Dedifferentiated amniotic fluid mesenchymal stem cell (primary cell): ENCODE data around the gene IFT57.
A peak's percentile ranks its signal among the peaks of the same experiment; 100 is the strongest.
"Not testable (repeated sequence)": the region's sequence is repeated elsewhere in the genome, so short reads cannot be mapped to it uniquely, and the experiment has no call there.

Source experiments
- DNase-seq: peaks from one replicate; pipeline ENCODE4 v3.0.0-alpha.2; 2016; ENCODE audit errors: extremely low spot score

IFT57 gene

DNA sequence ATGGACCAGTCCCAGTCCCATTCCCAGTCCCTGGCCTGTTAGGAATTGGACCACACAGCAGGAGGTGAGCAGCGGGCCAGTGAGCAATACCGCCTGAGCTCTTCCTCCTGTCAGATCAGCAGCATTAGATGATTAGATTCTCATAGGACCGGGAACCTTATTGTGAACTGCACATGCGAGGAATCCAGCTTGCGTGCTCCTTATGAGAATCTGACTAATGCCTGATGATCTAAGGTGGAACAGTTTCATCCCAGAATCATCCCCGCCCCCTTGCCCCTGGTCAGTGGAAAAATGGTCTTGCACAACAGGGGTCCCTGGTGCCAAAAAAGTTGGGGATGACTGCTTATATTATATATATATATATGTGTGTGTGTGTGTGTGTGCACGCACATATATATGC is 63.1 kb downstream of the IFT57 start:
- DNase-seq = no peak

DNA sequence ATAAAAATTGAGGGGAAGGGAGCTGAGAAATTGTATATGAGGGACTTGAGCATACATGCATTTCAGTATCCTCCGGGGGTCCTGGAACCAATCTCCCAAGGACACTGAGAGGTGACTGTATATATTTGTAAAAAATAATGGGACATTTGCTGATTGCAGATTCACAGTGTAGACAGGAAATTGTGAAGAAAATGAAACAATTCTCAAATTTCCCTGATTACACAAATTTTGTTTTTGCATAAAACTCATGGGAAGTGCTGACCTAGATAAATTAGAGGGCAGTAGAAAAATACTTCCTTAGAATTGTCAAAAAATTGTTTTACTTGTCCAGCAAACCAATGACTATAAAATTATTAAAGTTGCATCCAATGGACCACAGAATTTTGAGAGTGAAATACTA is 64.0 kb downstream of the IFT57 start:
- no peak for DNase-seq

DNA sequence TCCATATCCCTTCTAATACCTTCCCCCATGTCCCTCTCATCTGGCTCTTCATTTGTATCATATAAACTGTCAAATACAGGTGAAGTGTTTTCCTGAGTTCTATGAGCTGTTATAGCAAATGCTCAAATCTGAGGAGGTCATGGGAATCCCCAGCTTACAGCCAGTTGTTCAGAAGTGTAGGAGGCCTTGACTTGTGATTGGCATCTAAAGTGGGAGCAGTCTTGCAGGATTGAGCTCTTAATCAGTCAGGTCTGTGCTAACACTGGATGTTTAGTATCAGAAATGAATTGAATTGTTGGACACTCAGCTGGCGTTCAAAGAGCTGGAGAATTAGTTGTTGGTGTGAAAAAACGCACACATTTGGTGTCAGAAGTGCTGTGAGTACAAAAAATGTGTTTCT is 65.0 kb downstream of the IFT57 start:
- DNase-seq = no peak

DNA sequence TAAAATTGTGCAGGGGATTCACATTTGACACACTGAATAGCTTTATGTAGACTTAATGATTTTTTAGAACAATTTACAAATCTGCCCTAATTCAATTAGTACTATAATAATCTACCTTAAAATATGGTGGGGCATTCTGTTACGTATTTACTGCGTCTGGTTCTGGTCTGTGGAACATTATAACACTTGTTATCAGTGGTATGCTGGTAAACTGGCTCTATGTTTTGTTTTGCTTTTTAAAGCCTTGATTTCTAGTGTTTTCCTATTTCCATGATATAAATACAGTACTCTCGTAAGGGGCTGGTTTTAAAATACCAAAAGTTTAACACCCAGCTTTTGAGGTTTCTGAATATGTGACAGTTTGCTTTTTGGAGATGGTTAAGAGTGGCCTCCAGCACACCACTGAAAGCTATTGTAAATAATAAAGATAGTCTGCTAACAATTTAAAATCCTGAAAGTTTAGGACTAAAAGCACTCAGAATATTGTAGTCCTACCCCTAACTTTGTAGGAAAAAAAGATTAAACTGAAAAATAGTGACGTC is 65.8 kb downstream of the IFT57 start:
- no peak for DNase-seq

DNA sequence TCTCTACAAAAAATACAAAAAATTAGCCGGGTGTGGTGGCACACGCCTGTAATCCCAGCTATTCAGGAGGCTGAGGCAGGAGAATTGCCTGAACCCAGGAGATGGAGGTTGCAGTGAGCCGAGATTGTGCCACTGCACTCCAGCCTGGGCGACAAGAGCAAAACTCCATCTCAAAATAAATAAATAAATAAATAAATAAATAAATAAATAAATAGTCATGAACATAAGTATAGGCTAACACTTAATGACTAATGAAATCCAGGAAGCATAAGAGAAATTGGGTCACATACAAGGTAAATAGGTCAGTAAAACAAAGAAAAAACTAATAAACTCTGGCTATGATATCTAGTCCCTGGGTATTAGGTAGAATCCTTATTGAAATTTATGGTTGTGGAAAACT is 66.6 kb downstream of the IFT57 start:
- DNase-seq = not testable (repeated sequence)

DNA sequence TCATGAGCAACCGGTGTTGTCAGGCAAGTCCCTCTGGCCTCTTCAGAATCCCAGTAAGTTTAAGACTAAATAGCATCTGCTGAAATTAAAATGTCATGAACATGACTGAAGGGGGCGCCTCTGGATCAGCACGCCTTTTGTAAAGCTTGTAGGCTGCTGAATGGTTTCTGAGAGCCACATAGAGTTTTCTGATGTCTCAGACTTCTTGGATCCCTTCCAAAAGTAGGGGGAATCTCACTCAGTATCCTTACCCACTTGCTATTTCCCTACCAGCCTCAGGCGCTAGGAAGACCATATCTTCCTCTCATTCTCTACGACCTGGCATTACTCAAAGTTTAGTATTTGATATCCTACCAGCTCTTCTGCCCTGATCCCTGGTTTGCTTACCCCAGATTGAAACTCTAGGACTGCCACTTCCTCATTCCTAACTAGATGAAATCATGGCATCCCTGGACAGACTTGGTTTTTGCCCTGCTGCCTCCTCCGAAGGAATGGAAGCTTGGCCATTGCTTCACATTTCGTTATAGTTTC is 68.7 kb downstream of the IFT57 start:
- peak; percentile 23 for DNase-seq

DNA sequence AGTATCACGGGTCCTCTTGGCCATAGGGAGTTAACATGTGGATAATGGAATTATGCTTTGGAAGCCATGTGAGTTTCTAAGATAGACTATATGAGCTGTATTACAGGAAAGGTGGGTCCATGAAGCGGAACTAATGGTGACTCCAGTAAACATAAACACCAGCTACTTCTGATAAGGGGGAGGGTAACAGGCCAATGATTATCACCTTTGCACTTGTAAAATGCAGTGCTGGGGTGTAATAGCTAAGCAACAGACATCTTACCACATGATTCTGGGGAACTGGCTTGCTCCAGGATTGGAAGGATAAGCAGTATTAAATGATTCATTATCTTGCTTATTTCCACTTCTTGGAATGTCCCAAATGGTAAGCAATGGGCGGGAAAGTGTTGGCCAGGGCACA is 70.0 kb downstream of the IFT57 start:
- DNase-seq = no peak

DNA sequence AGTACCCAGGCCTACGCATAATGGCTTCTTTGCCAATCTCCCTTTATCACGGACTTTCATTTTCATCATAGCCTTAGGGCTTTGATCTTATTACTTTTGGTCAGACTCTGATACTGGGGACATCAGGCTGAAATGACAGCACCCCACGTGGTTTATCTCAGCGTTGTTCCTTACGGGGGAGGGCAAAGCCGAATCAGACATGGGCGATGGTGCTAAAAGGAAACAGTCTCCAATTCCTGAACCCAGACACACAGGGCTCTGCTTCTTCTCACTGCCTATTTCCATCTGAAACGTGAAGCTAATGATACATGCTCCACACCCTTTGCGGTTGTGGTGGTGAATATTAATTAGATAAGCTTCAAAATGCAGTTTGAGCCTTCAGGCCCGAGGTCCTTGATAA is 72.0 kb downstream of the IFT57 start:
- no peak for DNase-seq

DNA sequence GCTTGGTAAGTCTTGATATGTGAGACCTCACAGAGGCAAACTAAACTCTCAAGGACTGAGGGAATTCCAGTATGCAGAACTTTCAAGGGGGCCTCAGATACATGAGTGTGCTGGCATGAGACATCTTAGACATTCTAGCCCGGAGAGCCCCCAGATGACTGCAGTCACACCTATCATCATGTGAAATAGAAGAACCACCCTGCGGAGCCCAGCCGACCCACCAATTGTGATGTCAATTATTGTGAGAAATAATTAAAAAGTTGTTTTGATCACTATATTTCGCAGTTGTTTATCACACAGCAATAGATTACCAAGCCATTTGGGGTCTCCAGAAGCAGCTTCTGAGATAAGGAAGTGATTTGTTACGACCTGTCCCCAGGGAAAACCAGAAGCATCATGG is 76.1 kb downstream of the IFT57 start:
- DNase-seq = no peak

DNA sequence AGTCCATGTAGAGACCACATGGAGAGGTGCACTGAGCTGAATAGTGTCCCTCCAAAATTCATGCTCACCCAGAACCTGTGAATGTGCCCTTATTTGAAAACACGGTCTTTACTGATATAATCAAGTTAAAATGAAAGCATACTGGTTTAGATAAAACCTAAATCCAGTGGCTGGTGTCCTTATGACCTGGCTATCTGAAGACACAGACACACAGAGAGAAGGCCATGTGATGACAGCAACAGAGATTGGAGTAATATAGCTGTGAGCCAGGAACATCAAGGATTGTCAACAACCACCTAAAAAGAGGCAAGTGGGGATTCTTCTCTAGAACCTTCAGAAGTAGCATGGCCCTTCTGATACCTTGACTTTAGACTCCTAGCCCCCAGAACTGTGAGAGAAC is 76.6 kb downstream of the IFT57 start:
- DNase-seq = no peak

DNA sequence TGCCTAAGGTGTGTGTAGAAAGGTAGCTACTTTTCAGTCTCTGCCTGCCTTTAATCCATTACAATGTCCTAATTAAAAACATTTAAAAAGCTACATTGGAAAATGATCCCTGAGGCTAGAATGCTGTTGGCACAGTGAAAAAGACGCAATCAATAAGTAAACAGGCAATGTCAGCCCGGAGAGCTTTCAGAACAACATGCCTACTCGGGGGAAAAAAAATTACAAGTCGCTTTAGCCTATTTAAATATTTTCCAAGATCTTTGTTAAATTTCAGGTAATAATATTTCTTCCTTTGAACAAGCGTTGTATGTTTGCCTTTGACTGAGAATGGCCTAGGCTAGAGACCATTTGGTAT is 84.8 kb downstream of the IFT57 start:
- no peak for DNase-seq

DNA sequence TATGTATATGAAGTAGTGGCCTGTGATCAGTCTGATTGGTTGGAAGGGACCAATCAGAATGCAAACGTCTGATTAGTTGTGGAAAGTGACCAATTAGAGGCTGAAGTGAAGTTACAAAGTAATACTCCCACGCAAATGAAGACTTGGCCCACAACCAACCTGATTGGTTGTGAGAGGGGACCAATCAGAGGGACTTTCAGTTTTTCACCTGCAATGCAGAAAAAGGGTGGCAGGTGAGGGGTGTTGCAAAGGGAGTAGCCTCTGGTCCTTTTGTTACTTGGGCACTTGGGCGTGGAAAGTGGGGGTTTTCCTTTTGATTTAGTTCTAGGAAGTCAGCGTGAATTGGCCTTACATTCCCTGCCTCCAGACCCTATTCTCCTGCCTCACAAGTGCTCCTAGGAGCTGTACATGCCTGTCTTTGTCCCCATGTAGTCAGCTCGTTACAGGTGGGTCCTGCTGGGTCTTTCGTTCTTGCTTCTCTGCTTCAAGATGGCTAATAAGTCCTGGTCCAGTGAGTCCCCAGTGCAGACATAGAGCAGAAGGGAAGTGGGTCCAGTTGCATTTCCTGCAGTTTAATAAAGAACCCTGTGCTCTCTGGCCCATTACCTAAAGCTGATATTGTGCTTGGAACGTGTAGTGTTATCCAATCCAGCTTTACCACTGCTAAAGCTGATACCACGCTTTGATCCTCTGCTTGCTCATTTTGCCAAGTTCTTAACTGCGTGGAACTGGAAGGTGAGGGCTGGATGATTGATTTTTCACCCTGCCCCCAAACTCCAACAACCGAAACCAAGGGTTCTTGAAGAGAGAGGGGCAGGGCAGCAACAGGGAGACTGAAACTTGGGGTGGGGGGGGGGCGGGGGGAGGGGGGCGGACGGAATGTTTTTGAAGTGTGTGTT is 85.4 kb downstream of the IFT57 start:
- no peak for DNase-seq

DNA sequence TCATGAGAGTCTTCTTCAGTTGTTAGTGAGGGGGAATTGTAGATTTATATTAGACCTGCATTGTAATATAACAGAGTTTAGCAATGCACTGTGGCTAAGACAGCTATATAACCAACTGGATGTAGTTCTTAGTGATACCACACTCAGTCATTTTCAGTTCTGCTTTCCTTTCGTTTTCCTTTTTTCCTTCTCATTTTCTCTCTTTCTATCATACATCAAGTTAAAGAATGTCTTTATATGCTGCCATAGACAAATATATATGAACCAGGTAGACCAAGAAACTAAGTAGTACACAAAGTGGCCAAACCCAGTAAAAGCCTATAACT is 87.7 kb downstream of the IFT57 start:
- no peak for DNase-seq

DNA sequence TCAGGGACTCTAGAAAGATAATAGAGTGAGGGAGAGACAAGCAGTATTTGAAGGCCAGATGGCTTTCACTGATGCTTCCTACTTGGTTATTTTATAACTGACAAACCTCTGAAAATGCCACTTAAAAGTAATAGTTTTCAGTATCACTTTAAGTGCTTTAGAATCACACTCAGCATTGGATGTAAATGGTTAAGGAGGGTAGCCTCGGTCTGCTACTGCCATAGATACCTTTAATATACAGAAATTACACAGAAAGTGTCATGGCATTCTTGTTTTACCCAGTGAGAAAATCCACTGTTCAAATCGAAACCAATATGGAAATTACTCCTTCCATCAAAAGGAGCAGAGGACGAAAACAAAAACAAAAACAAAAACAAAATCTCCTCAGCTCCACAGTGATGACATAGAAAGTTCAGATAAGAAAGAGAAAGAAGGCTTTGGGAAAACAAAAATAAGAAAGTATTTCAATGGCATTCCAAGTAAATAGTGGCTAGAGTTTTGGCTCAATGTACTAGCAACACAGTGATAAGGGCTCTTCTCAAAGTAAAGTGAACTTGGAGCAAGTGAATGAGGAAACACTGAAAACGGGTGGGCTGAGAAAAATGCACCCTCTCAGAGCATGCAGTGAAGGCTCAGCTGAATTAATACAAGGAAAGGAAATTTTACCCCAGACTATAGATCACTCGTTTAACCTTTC is 88.2 kb downstream of the IFT57 start:
- no peak for DNase-seq

DNA sequence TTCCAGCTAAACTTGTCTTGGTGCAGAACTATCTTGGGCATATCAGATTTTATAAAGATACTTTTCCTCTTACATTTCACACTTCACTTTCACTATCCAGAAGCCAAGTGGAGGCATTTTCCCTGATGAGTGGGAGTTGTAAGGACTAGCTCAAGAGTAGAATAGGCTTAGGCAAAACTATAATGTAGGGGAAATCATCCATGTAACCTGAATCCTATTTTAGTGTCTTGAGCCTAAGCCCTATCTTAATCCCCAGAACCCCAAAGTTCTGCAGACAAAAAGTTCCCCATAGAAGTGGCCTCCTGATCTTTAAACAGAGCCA is 89.2 kb downstream of the IFT57 start:
- no peak for DNase-seq

DNA sequence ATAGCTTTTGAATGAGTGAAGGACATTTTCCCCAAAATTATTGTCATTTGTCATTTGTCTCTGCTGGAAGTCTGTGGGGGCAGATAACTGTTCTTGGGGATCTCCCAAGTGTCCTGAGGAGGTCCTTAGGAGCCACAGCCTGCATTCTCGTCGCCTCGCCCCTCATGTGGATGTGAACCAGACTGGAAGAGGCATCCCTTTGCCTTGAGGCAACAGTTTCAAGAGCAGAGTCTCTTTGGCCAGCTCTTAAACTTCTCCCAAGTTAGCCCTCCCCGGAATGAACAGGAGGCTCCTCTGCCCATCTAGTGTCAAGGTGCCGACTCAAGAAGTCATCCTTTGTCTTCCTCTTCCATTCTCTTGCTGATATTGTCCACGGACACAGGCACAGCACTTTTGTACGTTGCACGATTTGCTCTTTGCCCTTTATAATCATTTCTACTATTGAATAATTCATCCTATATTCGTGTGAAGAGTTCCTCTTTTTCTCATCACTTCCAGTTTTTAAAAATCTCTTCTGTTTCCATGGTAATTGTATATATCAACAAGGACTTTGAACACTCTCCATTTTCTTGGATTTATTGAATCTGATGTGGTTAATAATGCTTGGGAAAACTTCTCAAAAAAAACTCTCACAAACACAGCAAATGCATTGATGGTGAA is 90.6 kb downstream of the IFT57 start:
- no peak for DNase-seq

DNA sequence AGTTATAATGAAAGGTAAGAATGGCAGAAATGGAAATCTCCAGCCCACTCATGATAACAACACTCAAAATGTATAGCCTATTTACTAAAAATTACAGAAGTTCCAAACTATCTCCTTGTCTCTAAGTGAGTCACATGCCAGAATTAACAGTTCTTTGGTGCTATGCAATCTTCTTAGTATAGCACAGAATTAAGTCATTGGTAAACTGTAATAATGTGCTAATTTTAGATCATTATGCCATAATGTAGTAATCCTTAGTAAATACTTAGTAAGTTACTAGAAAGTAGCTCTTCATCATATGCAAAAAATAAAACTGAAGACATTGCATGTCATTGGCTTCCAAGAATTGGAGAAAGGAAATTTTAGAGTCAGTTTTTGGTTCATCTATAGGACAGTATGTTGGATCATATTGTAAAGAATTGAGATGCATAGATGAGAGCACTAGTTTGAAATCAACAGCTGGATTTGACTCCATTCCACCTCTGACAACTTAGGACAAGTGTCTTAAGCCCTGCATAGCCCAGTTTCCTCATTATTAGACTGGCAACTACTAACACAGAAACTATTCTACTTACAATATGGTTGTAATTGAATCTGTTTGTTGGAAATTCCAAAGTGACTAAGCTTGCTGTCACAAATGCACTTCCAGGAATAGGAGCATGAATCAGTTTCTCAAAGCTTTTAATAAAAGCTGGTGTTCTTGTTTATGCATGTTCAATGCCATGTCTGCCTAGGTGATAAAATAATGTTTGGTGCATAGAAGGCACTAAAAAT is 91.3 kb downstream of the IFT57 start:
- peak; percentile 74 for DNase-seq

DNA sequence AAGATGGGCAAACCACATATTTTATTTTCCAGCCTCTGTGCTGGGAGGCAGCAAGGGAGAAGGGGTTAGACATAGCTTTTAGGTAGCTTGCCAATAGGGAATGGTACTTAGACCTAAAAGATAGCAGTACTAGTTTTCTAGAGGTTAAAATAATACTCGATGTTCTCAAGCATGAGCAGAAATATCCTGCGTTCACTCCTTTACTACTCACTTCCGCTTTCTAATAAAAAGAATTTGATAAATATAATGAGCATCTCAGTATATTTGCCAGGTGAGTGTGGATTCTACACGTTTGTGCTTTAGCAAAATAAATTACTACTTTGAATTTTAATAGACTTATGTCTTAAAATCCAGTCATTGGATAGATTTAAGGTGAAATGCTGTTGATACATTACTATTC is 92.0 kb downstream of the IFT57 start:
- DNase-seq = no peak

DNA sequence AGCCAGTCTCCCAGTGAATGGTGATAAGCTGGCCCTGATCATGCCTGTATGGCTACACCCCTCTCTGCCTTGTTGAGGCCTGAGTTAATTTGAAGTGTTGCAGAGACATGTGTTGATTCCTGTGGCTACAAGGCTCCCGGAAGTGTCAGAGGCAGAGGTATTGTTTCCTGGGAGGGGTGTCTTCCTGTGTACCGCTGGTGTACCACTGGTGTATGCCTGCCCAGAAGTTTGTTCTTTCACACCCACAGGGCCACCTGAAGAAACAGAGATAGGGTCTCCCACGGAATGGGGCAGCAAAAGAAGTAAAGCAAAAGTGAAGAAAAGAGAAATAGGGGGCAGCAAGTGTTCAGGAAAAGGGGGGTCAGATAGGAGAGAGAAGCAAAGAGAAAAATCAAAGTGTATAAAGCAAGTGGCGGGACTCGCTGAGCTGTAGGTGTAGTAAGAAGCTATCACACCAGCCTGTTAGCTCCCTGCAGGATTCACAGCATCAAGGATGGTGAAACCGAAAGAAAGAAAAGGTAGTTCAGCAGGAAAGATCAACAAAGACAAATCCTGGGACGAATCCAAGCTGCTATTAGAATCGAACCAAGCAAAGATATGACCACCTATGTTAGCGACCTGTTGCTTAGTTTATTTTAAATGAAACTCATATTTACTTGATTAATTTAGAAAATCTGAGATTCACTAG is 94.8 kb downstream of the IFT57 start:
- no peak for DNase-seq

DNA sequence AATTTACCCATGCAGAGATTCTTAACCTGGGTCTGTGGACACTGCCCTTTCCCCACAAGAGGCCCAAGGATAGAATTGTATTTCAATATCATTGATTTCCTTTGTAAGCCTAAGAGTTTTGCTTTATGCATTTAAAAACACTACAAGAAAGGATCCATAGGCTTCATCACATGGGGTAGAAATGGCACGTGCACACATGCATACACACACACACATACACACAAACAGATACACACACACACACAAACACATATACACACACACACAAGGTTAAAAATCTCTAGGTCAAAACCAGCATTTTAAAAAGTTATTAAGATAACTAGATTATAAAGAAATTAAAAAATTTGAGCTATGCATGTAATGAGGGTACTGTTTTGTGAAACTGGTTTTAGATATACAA is 95.9 kb downstream of the IFT57 start:
- no peak for DNase-seq

DNA sequence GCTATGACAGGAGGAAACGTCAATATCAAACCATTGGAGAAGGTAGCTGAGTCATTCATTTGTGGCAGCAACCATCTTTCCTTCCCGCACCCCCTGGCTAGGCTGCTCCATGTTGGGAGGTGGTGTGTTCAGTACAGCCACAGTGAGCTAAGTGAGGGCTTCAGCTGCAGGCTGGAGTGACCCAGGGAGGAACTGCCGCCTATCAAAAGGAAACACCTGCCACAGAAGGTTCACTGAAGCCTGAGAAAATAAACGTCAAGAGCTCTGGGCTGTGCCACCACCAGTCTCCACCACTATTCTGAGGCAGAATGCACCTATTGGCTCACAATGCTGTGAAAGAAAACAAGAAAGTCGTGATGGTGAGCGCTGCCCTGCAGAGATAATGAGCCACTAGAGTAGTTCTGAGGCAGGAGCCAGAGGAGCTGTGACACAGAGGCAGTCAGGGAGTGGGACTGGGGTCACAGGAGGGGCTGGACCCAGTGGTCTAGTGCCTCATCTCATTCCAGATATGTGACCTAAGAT is 96.6 kb downstream of the IFT57 start:
- DNase-seq = no peak
